Lung (tissue), 12 donors: ENCODE data around the gene SETDB1. TPM values are rescaled to one million over a fixed set of nuclear protein-coding genes. Genes with fewer than 3 reads are reported as not detected.

Experiments used
- ATAC-seq: fragments of 200-7000 bp; cut with Tn5 transposase; one replicate; pipeline ENCODE4 v1.9.1; 2020; ENCODE audit warnings: moderate number of reproducible peaks; ENCODE audit not compliant: insufficient read depth, low FRiP score
- DNase-seq, 3 donors: peaks; one replicate each; pipeline ENCODE4 v3.0.0-alpha.2; 2013 to 2017
- H3K27ac ChIP-seq, 2 donors: one replicate each; pipeline ENCODE4 v1.5.1; 2013; ENCODE audit warnings: mild to moderate bottlenecking in 2 of 2, moderate library complexity in 2 of 2, control low read depth in 1 of 2, inconsistent platforms in 1 of 2, low read depth in 1 of 2, low read length in 1 of 2
- H3K27me3 ChIP-seq, 3 donors: one replicate each; pipeline ENCODE4 v1.5.1; 2013; ENCODE audit warnings: low read length in 2 of 3; ENCODE audit not compliant: control insufficient read depth in 3 of 3, insufficient read depth in 3 of 3
- H3K36me3 ChIP-seq, 4 donors: one replicate each; pipeline ENCODE4 v1.5.1; 2013; ENCODE audit warnings: low read length in 4 of 4, mild to moderate bottlenecking in 1 of 4, moderate library complexity in 1 of 4; ENCODE audit not compliant: control insufficient read depth in 4 of 4, insufficient read depth in 4 of 4
- H3K4me1 ChIP-seq, 5 donors: one replicate each; pipeline ENCODE4 v1.5.1; 2013; ENCODE audit warnings: low read length in 5 of 5, mild to moderate bottlenecking in 2 of 5, moderate library complexity in 1 of 5; ENCODE audit not compliant: control insufficient read depth in 5 of 5, insufficient read depth in 5 of 5
- H3K4me3 ChIP-seq: one replicate; pipeline ENCODE4 v1.5.1; 2013; ENCODE audit warnings: mild to moderate bottlenecking, control low read depth, moderate library complexity
- H3K9ac ChIP-seq, 2 donors: one replicate each; pipeline ENCODE4 v1.5.1; 2013; ENCODE audit warnings: low read length in 2 of 2, control low read depth in 1 of 2; ENCODE audit not compliant: insufficient read depth in 1 of 2
- H3K9me3 ChIP-seq, 4 donors: one replicate each; pipeline ENCODE4 v1.5.1; 2013; ENCODE audit warnings: low read length in 3 of 4, mild to moderate bottlenecking in 1 of 4, moderate library complexity in 1 of 4; ENCODE audit not compliant: control insufficient read depth in 4 of 4, insufficient read depth in 3 of 4
- WGBS, 2 donors: extraction: QIAGEN DNeasy Blood & Tissue Kit; methylation state at CpG; one replicate each; pipeline ENCODE4 v1.1.7; 2013; 5-methylcytosine and 5-hydroxymethylcytosine counted together
- polyA plus RNA-seq, 2 donors: library from polyadenylated mRNA; stranded (reverse); fragments of 200-250 nt; gene quantifications; one replicate each; pipeline ENCODE4 v1.2.1, GENCODE V29; 2013
- total RNA-seq, 2 donors: library from RNA; depleted of rRNA in 1 of 2; stranded (reverse); fragments of >200 nt in 1 of 2; gene quantifications; one replicate each; pipeline ENCODE4 v1.2.1, GENCODE V29; 2014 to 2021
- TF ChIP-seq, protein P1 (sequence below): IDR thresholded peaks from 2 replicates; pipeline ENCODE4 v1.5.1; 2012; ENCODE audit warnings: mild to moderate bottlenecking; ENCODE audit errors: control extremely low read depth, extremely low read depth
- donor health status: control.
- donor health status: control.
- donor health status: Bipolar disorder and iron deficiency.
- donor health status: healthy.
- donor health status: DM: yes; HTN: yes; CAD: no.

SETDB1 gene
- total and polyA plus RNA-seq, 4 donors, result 20.0 to 56.2 (median 32.6) TPM

DNA sequence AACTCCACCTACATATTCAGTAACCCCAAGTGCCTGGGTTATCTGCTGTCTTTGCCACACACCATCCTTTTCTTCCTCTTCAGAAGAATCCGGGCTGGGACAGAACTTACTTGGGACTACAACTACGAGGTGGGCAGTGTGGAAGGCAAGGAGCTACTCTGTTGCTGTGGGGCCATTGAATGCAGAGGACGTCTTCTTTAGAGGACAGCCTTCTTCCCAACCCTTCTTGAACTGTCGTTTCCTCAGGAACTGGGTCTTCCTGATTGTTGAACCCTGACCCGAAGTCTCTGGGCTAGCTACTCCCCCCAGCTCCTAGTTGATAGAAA is 38.0 kb downstream of the SETDB1 start:
- Histone ChIP-seq H3K4me1 (no peaks in the 10 kb centered on the region), H3K9me3 (no peaks in the 10 kb centered on the region), H3K9ac (no peak overlapping the region), H3K27me3 (no peaks in the 10 kb centered on the region), H3K27ac (no peak overlapping the region), H3K4me3 (no peak overlapping the region), H3K36me3 (peaks cover 57 to 83% (median 67%) of the 10 kb centered on the region in 4 donors)
- WGBS, 2 donors, result 67 to 71% methylated on average over 5 of the region's 5 CpGs
- ATAC-seq (no peak), DNase-seq (no peak)
- TF ChIP-seq, protein P1, sequence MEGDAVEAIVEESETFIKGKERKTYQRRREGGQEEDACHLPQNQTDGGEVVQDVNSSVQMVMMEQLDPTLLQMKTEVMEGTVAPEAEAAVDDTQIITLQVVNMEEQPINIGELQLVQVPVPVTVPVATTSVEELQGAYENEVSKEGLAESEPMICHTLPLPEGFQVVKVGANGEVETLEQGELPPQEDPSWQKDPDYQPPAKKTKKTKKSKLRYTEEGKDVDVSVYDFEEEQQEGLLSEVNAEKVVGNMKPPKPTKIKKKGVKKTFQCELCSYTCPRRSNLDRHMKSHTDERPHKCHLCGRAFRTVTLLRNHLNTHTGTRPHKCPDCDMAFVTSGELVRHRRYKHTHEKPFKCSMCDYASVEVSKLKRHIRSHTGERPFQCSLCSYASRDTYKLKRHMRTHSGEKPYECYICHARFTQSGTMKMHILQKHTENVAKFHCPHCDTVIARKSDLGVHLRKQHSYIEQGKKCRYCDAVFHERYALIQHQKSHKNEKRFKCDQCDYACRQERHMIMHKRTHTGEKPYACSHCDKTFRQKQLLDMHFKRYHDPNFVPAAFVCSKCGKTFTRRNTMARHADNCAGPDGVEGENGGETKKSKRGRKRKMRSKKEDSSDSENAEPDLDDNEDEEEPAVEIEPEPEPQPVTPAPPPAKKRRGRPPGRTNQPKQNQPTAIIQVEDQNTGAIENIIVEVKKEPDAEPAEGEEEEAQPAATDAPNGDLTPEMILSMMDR, result no peak

DNA sequence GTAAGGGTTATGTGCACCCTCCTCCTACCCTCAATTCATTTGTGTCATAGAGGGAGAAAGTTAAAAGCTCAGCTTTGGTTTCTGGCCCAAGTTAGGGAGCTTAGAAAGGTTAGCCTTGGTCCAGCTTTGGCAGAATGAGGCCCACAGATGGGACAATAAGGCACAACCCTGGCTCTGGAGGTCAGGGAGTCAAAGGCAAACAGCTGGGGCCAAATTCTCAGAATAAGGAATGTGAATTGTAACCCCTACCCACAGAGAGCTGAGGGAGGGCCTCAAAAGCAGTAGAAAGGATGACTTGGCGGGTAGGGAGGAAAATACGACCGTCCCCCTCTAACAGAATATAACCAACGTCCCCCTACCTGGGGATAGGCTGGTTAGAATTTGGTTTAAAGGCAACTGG is 39.4 kb downstream of the SETDB1 start:
- Histone ChIP-seq H3K9me3 (no peaks in the 10 kb centered on the region), H3K27me3 (no peaks in the 10 kb centered on the region), H3K4me3 (no peak overlapping the region), H3K4me1 (peaks cover 2 to 3% (median 3%) of the 10 kb centered on the region in 5 donors), H3K27ac (no peak overlapping the region), H3K9ac (no peak overlapping the region), H3K36me3 (peaks cover 45 to 70% (median 62%) of the 10 kb centered on the region in 4 donors)
- DNase-seq (no peak), ATAC-seq (no peak)
- TF ChIP-seq, protein P1, result no peak
- WGBS, 2 donors, result 90 to 91% methylated on average over 4 of the region's 4 CpGs

DNA sequence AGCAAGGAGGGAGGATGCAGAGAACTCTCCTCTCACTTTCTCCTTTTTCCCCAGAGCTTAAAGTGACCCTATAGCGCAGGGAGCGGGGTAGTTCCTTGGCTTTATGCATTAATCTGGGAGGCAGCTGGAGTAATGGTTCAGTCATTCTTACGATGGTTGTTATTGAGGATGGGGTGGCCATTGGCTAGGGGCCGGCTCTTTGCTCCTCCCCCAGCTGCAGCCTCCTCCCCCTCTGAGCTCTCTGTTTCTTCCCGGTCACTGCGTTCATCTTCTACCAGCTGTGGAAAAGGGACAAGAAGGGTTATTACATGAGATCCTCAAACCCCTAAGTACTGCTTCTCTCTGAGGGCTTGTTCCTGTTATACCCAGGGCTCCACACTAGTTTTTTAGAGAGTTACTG is 39.8 kb downstream of the SETDB1 start:
- no peak for DNase-seq
- no peak overlapping the region for H3K27ac ChIP-seq
- H3K27me3 ChIP-seq, result no peaks in the 10 kb centered on the region
- H3K36me3 ChIP-seq, result peaks cover 41 to 66% (median 58%) of the 10 kb centered on the region in 4 donors
- peaks cover 4 to 7% (median 7%) of the 10 kb centered on the region in 5 donors for H3K4me1 ChIP-seq
- H3K9ac ChIP-seq, result no peak overlapping the region
- 80 to 84% methylated on average over 6 of the region's 6 CpGs for WGBS, 2 donors
- TF ChIP-seq, protein P1, result no peak
- no peak overlapping the region for H3K4me3 ChIP-seq
- no peaks in the 10 kb centered on the region for H3K9me3 ChIP-seq
- no peak for ATAC-seq

DNA sequence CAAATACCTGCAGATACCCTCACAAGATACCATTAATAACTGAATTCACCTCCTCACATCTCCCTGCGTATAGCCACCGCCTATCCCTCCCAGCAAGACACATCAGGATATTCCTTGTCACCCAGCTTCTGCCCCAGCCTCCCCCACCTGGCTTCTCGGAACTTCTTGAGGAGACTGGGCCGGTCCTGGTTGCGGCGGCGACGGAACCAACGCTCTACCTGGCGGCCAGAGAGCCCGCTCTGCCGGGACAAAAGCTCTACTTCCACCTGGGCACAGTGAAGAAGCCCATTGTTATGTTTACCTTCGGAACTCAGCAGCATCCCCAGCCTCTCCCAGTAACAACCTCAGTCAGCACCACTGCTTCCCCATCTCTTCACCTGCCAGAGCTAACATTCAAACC is 41.8 kb downstream of the SETDB1 start:
- H3K9ac ChIP-seq, result no peak overlapping the region
- ATAC-seq, result no peak
- DNase-seq, result no peak
- peaks cover 21 to 27% (median 25%) of the 10 kb centered on the region in 5 donors for H3K4me1 ChIP-seq
- peak overlapping the region in 1 of 2 donors; percentile 37 for H3K27ac ChIP-seq
- no peak overlapping the region for H3K4me3 ChIP-seq
- H3K9me3 ChIP-seq, result no peaks in the 10 kb centered on the region
- WGBS, 2 donors, result 94 to 96% methylated on average over 13 of the region's 13 CpGs
- H3K27me3 ChIP-seq, result no peaks in the 10 kb centered on the region
- TF ChIP-seq, protein P1, result no peak
- H3K36me3 ChIP-seq, result peaks cover 35 to 50% (median 47%) of the 10 kb centered on the region in 4 donors
